HEK293T (cell line): ENCODE measurements around the gene CLEC1A.

Source experiments
- ARNT ChIP-seq: fragments of 450-650 bp; IDR thresholded peaks from 2 replicates; pipeline ENCODE4 v1.6.1; 2017; ENCODE audit warnings: mild to moderate bottlenecking
- BHLHE40 ChIP-seq: fragments of 450-650 bp; IDR thresholded peaks from 2 replicates; pipeline ENCODE4 v1.6.1; 2016; ENCODE audit warnings: mild to moderate bottlenecking, moderate library complexity, borderline replicate concordance
- FOXK2 ChIP-seq: fragments of 450-650 bp; IDR thresholded peaks from 2 replicates; pipeline ENCODE4 v1.6.1; 2016; ENCODE audit warnings: mild to moderate bottlenecking
- FOXM1 ChIP-seq: fragments of 450-650 bp; IDR thresholded peaks from 2 replicates; pipeline ENCODE4 v1.6.1; 2017; ENCODE audit warnings: mild to moderate bottlenecking, borderline replicate concordance
- HDGF ChIP-seq: fragments of 450-650 bp; IDR thresholded peaks from 2 replicates; pipeline ENCODE4 v1.6.1; 2017; ENCODE audit warnings: antibody characterized with exemption, borderline replicate concordance
- L3MBTL2 ChIP-seq: fragments of 450-650 bp; conservative IDR thresholded peaks from 2 replicates; pipeline ENCODE4 v1.6.1; 2016; ENCODE audit warnings: mild to moderate bottlenecking
- PKNOX1 ChIP-seq: fragments of 450-650 bp; IDR thresholded peaks from 2 replicates; pipeline ENCODE4 v1.6.1; 2016
- SP1 ChIP-seq: fragments of 450-650 bp; IDR thresholded peaks from 2 replicates; pipeline ENCODE4 v1.6.1; 2017
- SUZ12 ChIP-seq: fragments of 450-650 bp; IDR thresholded peaks from 2 replicates; pipeline ENCODE4 v1.6.1; 2016; ENCODE audit warnings: mild to moderate bottlenecking
- TARDBP ChIP-seq: fragments of 450-650 bp; IDR thresholded peaks from 2 replicates; pipeline ENCODE4 v1.6.1; 2016
- ZNF384 ChIP-seq: fragments of 450-650 bp; IDR thresholded peaks from 2 replicates; pipeline ENCODE4 v1.6.1; 2016

- no peak for TF ChIP-seq ARNT
- no peak for TF ChIP-seq HDGF
- no peak for TF ChIP-seq TARDBP
- TF ChIP-seq BHLHE40, result no peak
- TF ChIP-seq FOXM1, result no peak
- TF ChIP-seq FOXK2, result no peak
- no peak for TF ChIP-seq ZNF384
- no peak for TF ChIP-seq SUZ12
- TF ChIP-seq L3MBTL2, result no peak
- TF ChIP-seq PKNOX1, result no peak
- no peak for TF ChIP-seq SP1
These were observed 10.8 kb downstream of the CLEC1A start for GRCh38 chr12:10088031-10088430.
